A673 (cell line): Measurements from ENCODE around the gene ZDHHC8.

ENCODE experiments used
- EZH2 ChIP-seq: fragments of 200-600 bp; sonication (generic); IDR thresholded peaks from 2 replicates; pipeline ENCODE4 v1.6.1; 2017; ENCODE audit warnings: borderline replicate concordance, low read depth, mild to moderate bottlenecking, mixed read lengths, antibody characterized with exemption, low read length; ENCODE audit not compliant: poor library complexity, severe bottlenecking
- TF ChIP-seq, protein P1 (sequence below): fragments of 300-800, 200-600 bp; sonication (generic); conservative IDR thresholded peaks from 2 replicates; pipeline ENCODE4 v1.5.1; 2017; ENCODE audit warnings: low read depth, mild to moderate bottlenecking, antibody characterized with exemption, low read length, moderate library complexity, mixed read lengths

DNA sequence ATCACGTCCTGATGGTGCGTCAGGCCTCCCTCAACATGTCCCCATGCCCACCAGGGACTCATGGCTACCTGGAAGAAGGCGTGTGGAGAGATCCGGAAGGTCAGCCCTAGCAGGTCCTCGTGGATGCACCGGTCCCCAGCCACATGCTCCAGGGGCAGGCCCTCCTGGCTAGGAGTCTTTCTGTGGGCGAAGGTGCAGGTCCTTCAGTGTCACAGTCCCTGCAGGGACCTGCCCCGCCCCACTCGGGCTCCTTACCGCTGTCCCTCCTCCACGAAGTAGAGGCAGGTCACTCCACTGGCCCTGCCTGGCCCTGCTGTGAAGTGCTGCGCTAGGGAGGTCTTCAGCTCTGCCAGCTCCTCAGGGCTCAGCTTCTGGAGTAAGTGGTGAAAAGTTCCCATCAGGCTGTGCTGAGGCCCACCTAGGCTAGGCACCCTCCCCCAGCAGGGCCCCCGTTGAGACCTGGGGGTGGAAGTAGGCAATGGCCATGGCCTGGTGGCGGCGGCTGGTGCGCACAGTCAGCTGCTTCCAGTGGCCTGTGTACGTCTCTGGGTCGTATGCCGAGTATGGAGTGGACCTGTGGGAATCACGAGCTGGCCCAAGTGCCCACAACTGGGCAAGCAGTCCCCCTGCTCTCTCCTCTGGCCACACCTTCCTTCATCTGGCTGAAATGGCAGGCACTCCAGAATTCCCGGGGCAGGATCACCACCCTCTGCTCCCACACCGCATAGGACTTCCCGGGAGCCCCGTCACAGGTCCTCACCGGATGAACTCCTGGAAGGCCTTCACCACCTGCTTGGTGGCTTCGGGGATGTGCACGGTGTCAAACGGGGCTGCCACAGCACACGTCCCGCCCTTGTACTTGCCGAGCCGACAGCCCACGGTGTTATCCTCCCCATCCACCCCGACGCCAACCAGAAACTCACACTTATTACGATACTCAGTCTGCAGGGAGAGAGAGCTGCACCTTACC lies 16.8 kb upstream of the ZDHHC8 start:
- TF ChIP-seq, protein P1, sequence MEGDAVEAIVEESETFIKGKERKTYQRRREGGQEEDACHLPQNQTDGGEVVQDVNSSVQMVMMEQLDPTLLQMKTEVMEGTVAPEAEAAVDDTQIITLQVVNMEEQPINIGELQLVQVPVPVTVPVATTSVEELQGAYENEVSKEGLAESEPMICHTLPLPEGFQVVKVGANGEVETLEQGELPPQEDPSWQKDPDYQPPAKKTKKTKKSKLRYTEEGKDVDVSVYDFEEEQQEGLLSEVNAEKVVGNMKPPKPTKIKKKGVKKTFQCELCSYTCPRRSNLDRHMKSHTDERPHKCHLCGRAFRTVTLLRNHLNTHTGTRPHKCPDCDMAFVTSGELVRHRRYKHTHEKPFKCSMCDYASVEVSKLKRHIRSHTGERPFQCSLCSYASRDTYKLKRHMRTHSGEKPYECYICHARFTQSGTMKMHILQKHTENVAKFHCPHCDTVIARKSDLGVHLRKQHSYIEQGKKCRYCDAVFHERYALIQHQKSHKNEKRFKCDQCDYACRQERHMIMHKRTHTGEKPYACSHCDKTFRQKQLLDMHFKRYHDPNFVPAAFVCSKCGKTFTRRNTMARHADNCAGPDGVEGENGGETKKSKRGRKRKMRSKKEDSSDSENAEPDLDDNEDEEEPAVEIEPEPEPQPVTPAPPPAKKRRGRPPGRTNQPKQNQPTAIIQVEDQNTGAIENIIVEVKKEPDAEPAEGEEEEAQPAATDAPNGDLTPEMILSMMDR = no peak
- no peak for TF ChIP-seq EZH2
